B cell (primary cell): ENCODE data around the gene COL5A1. TPM values are rescaled to one million over a fixed set of nuclear protein-coding genes. Genes with fewer than 3 reads are reported as not detected.

ENCODE experiments used
- ATAC-seq: fragments of 200-7000 bp; cut with Tn5 transposase; one replicate; pipeline ENCODE4 v1.10.0; 2021; ENCODE audit warnings: low read depth, mild to moderate bottlenecking, moderate number of reproducible peaks, moderate library complexity
- CTCF ChIA-PET: fragments of 350-600 bp; sonication (Branson Sonifier 250); formaldehyde crosslinking; loops from one replicate; lab custom pipeline; 2021; ENCODE audit warnings: antibody characterized with exemption, inconsistent platforms; lab: Charles Lee
- POLR2A ChIA-PET: fragments of 350-600 bp; sonication (Branson Sonifier 250); formaldehyde crosslinking; loops from one replicate; lab custom pipeline; 2021; ENCODE audit warnings: antibody characterized with exemption; lab: Charles Lee
- DNase-seq: peaks from one replicate; pipeline ENCODE4 v3.0.0; 2013
- H2AFZ ChIP-seq: 2 replicates; pipeline ENCODE4 v1.6.1; 2012; ENCODE audit warnings: mild to moderate bottlenecking, low read depth, low read length; ENCODE audit not compliant: insufficient read depth, poor library complexity, severe bottlenecking
- H3K27ac ChIP-seq, 2 donors: 1 replicate in 1 of 2; 2 replicates in 1 of 2; pipeline ENCODE4 v1.5.1; 2012 to 2013; ENCODE audit warnings: low read length in 2 of 2, mild to moderate bottlenecking in 2 of 2, moderate library complexity in 1 of 2
- H3K27me3 ChIP-seq, 4 experiments: fragments of 200-600 bp in 1 of 4; sonication (generic) in 1 of 4; replicated peaks in 1 of 4; 1 replicate in 2 of 4; 2 replicates in 2 of 4; pipeline versions ENCODE4 v1.6.1 to v1.7.0; 2013 to 2016; ENCODE audit warnings: low read length in 3 of 4, mild to moderate bottlenecking in 2 of 4, mixed read lengths in 1 of 4, moderate library complexity in 1 of 4; ENCODE audit not compliant: insufficient read depth in 4 of 4, control insufficient read depth in 3 of 4; ENCODE audit errors: control extremely low read depth in 1 of 4
- H3K36me3 ChIP-seq, 2 experiments: replicated peaks in 1 of 2; 1 replicate in 1 of 2; 2 replicates in 1 of 2; pipeline versions ENCODE4 v1.6.1 to v1.7.1; 2013; ENCODE audit warnings: low read length in 1 of 2; ENCODE audit not compliant: insufficient read depth in 2 of 2, control insufficient read depth in 1 of 2; ENCODE audit errors: control extremely low read depth in 1 of 2, extremely low read depth in 1 of 2
- H3K4me1 ChIP-seq, 2 donors: fragments of 200-600 bp in 1 of 2; sonication (generic) in 1 of 2; 1 replicate in 1 of 2; 2 replicates in 1 of 2; pipeline versions ENCODE4 v1.5.1 to v1.6.1; 2013 to 2017; ENCODE audit warnings: low read length in 2 of 2; ENCODE audit not compliant: control insufficient read depth in 2 of 2, insufficient read depth in 2 of 2
- H3K4me2 ChIP-seq: replicated peaks from 2 replicates; pipeline ENCODE3; 2012; ENCODE audit warnings: mild to moderate bottlenecking, low read depth, low read length; ENCODE audit not compliant: poor library complexity, severe bottlenecking
- H3K4me3 ChIP-seq, 5 experiments: fragments of 200-600 bp in 1 of 5; sonication (generic) in 1 of 5; 1 replicate in 3 of 5; 2 replicates in 2 of 5; pipeline versions ENCODE4 v1.5.1 to v1.7.0; 2011 to 2016; ENCODE audit warnings: low read length in 4 of 5, mild to moderate bottlenecking in 4 of 5, low read depth in 2 of 5, control low read depth in 1 of 5, moderate library complexity in 1 of 5; ENCODE audit not compliant: insufficient read depth in 1 of 5; ENCODE audit errors: control extremely low read depth in 1 of 5, extremely low read depth in 1 of 5
- H3K79me2 ChIP-seq: fragments of 200-600 bp; sonication (generic); one replicate; pipeline ENCODE4 v1.6.0; 2016; ENCODE audit warnings: low read length; ENCODE audit not compliant: control insufficient read depth, insufficient read depth
- H3K9ac ChIP-seq: fragments of 200-600 bp; sonication (generic); 2 replicates; pipeline ENCODE4 v1.6.1; 2017; ENCODE audit warnings: mild to moderate bottlenecking, low read length, moderate library complexity
- H3K9me3 ChIP-seq, 3 donors: one replicate each; pipeline versions ENCODE4 v1.6.1 to v1.7.1; 2013; ENCODE audit warnings: low read length in 2 of 3; ENCODE audit not compliant: control insufficient read depth in 2 of 3, insufficient read depth in 1 of 3; ENCODE audit errors: control extremely low read depth in 1 of 3
- H4K20me1 ChIP-seq: 2 replicates; pipeline ENCODE4 v1.6.0; 2012; ENCODE audit warnings: mild to moderate bottlenecking, low read length; ENCODE audit not compliant: insufficient read depth, control insufficient read depth, poor library complexity, severe bottlenecking
- H3K27ac Mint-ChIP-seq: one replicate; pipeline ENCODE4 v1.8.0; 2021; ENCODE audit warnings: mixed read lengths
- H3K27me3 Mint-ChIP-seq: one replicate; pipeline ENCODE4 v1.8.0; 2021; ENCODE audit warnings: mixed read lengths
- H3K4me1 Mint-ChIP-seq: one replicate; pipeline ENCODE4 v1.8.0; 2021; ENCODE audit warnings: mixed read lengths
- H3K4me3 Mint-ChIP-seq: one replicate; pipeline ENCODE4 v1.8.0; 2021; ENCODE audit warnings: mixed read lengths
- H3K9me3 Mint-ChIP-seq: one replicate; pipeline ENCODE4 v1.8.0; 2022; ENCODE audit warnings: mixed read lengths; ENCODE audit not compliant: insufficient read depth
- CTCF ChIP-seq: fragments of 200-600 bp; IDR thresholded peaks from one replicate; pipeline ENCODE4 v1.8.0; 2022; ENCODE audit warnings: antibody characterized with exemption, mild to moderate bottlenecking
- EZH2 ChIP-seq: IDR thresholded peaks from 2 replicates; pipeline ENCODE4 v1.6.1; 2012; ENCODE audit warnings: borderline replicate concordance, low read depth, mild to moderate bottlenecking, moderate library complexity, low read length; ENCODE audit not compliant: insufficient read depth, poor library complexity, severe bottlenecking
- WGBS: methylation state at CpG from one replicate; pipeline ENCODE4 v1.1.5; 2013; ENCODE audit warnings: missing lambda C conversion rate; ENCODE audit not compliant: insufficient coverage; 5-methylcytosine and 5-hydroxymethylcytosine counted together
- intact Hi-C: fragments of 100-400 bp; cut with micrococcal nuclease; formaldehyde crosslinking; loops from one replicate; pipeline ENCODE4 v1.10.0; 2022
- polyA plus RNA-seq: library from polyadenylated mRNA; depleted of rRNA; stranded (reverse); fragments of >200 nt; gene quantifications from 2 replicates; pipeline ENCODE4 v1.2.3, GENCODE V29; 2012
- total RNA-seq, 2 donors: library from RNA; stranded (reverse); fragments of 120-200 nt in 1 of 2; gene quantifications; 1 replicate in 1 of 2; 2 replicates in 1 of 2; pipeline versions ENCODE4 v1.2.3 to v1.2.4, GENCODE V29; 2013 to 2022

Gene COL5A1
- total and polyA plus RNA-seq, 2 donors (not counting 1 experiment from before 2014, with no cell fraction given), result 0.06 TPM; not detected in 1

GRCh38 chr9:134627417-134628353 lies 13.9 kb upstream of the COL5A1 start:
- H2AFZ ChIP-seq, result no peak overlapping the region
- Mint-ChIP-seq H3K4me3 (no peak overlapping the region), H3K4me1 (no peaks in the 10 kb centered on the region), H3K27ac (no peak overlapping the region), H3K9me3 (no peaks in the 10 kb centered on the region), H3K27me3 (peaks cover 2% of the 10 kb centered on the region)
- ChIA-PET CTCF (no interaction called here), POLR2A (no interaction called here)
- no peaks in the 10 kb centered on the region for H3K36me3 ChIP-seq
- no peaks in the 10 kb centered on the region for H4K20me1 ChIP-seq
- H3K4me2 ChIP-seq, result no peak overlapping the region
- H3K27ac ChIP-seq, result no peak overlapping the region
- no peak overlapping the region for H3K9ac ChIP-seq
- no peak for TF ChIP-seq EZH2
- TF ChIP-seq CTCF, result no peak
- H3K4me3 ChIP-seq, result no peak overlapping the region
- WGBS, result 89% methylated on average over 37 of the region's 39 CpGs
- H3K4me1 ChIP-seq, result no peaks in the 10 kb centered on the region
- H3K27me3 ChIP-seq, result peaks cover 0 to 2% (median 0%) of the 10 kb centered on the region in 4 experiments
- H3K79me2 ChIP-seq, result no peaks in the 10 kb centered on the region
- no peak for DNase-seq
- H3K9me3 ChIP-seq, result no peaks in the 10 kb centered on the region
- ATAC-seq, result no peak
- intact Hi-C loops, result no loop called here

- Histone ChIP-seq H3K36me3 (no peaks in the 10 kb centered on the region), H2AFZ (no peak overlapping the region), H3K79me2 (no peaks in the 10 kb centered on the region), H4K20me1 (no peaks in the 10 kb centered on the region), H3K27me3 (no peaks in the 10 kb centered on the region), H3K9me3 (no peaks in the 10 kb centered on the region), H3K4me2 (no peak overlapping the region), H3K27ac (no peak overlapping the region), H3K9ac (no peak overlapping the region), H3K4me1 (no peaks in the 10 kb centered on the region), H3K4me3 (no peak overlapping the region)
- Mint-ChIP-seq H3K27me3 (no peaks in the 10 kb centered on the region), H3K9me3 (no peaks in the 10 kb centered on the region), H3K27ac (no peak overlapping the region), H3K4me3 (no peak overlapping the region), H3K4me1 (no peaks in the 10 kb centered on the region)
- CTCF ChIA-PET, result no interaction called here
- TF ChIP-seq EZH2, result no peak
- no peak for TF ChIP-seq CTCF
- DNase-seq (no peak), ATAC-seq (no peak)
- 84% methylated on average over 9 of the region's 9 CpGs for WGBS
- intact Hi-C loops, result no loop called here
- POLR2A ChIA-PET, result no interaction called here
These were observed 13.3 kb upstream of the COL5A1 start for GRCh38 chr9:134628354-134628736.
